Activated CD8-positive, alpha-beta T cell treated with anti-CD3 and anti-CD28 coated beads for 36 hours (primary cell): ENCODE measurements around the gene MYO16. TPM values are rescaled to one million over a fixed set of nuclear protein-coding genes. Genes with fewer than 3 reads are reported as not detected.

Source experiments
- ATAC-seq: fragments of 200-7000 bp; cut with Tn5 transposase; one replicate; pipeline ENCODE4 v1.10.0; 2021; ENCODE audit warnings: mild to moderate bottlenecking, moderate library complexity
- CTCF ChIA-PET: fragments of 350-600 bp; sonication (Branson Sonifier 250); formaldehyde crosslinking; loops from one replicate; lab custom pipeline; 2021; ENCODE audit warnings: antibody characterized with exemption; lab: Charles Lee
- POLR2A ChIA-PET: fragments of 350-600 bp; sonication (Branson Sonifier 250); formaldehyde crosslinking; loops from one replicate; lab custom pipeline; 2021; ENCODE audit warnings: antibody characterized with exemption; lab: Charles Lee
- DNase-seq: peaks from one replicate; pipeline ENCODE4 v3.0.0-alpha.2; 2020
- H3K27ac Mint-ChIP-seq: one replicate; pipeline ENCODE4 v1.8.0; 2021; ENCODE audit warnings: mild to moderate bottlenecking, mixed read lengths
- H3K27me3 Mint-ChIP-seq: one replicate; pipeline ENCODE4 v1.8.0; 2021; ENCODE audit warnings: mixed read lengths
- H3K36me3 Mint-ChIP-seq: one replicate; pipeline ENCODE4 v1.8.0; 2021; ENCODE audit warnings: low read depth, mixed read lengths
- H3K4me1 Mint-ChIP-seq: one replicate; pipeline ENCODE4 v1.8.0; 2021; ENCODE audit warnings: low read depth, mixed read lengths
- H3K4me3 Mint-ChIP-seq: one replicate; pipeline ENCODE4 v1.8.0; 2021; ENCODE audit warnings: mild to moderate bottlenecking, moderate library complexity, mixed read lengths
- H3K9me3 Mint-ChIP-seq: one replicate; pipeline ENCODE4 v1.8.0; 2021; ENCODE audit warnings: mixed read lengths
- intact Hi-C: fragments of 100-400 bp; cut with micrococcal nuclease; formaldehyde crosslinking; loops from one replicate; pipeline ENCODE4 v1.10.0; 2022
- total RNA-seq, 2 experiments: library from RNA; stranded (reverse); gene quantifications; one replicate each; pipeline ENCODE4 v1.2.3, GENCODE V29; 2021
- TF ChIP-seq, protein P1 (sequence below): fragments of 200-600 bp; IDR thresholded peaks from one replicate; pipeline ENCODE4 v1.8.0; 2022; ENCODE audit warnings: antibody characterized with exemption, mild to moderate bottlenecking

The MYO16 gene
- total RNA-seq, 2 experiments from 2014 or later: not detected

DNA sequence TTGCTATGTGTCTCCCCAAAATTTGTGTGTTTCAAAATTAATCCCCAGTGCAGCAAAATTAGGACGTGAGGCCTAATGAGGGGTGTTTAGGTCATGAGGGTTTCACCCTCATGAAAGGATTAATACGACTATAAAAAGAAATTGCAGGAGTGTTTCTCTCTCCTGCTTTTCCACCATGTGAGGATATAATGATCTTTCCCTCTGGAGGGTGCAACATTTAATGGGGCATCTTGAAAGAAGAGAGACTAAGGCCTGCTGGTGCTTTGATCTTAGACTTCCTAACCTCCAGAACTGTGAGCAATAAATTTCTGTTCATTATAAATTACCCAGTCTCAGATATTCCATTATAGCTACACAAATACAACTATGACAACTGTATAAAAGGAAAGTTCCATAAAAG lies 183.2 kb downstream of the MYO16 start:
- no peak overlapping the region for H3K27ac Mint-ChIP-seq
- no peaks in the 10 kb centered on the region for H3K27me3 Mint-ChIP-seq
- H3K36me3 Mint-ChIP-seq: no peaks in the 10 kb centered on the region
- POLR2A ChIA-PET: no interaction called here
- no peak for ATAC-seq
- H3K4me3 Mint-ChIP-seq: no peak overlapping the region
- H3K9me3 Mint-ChIP-seq: no peaks in the 10 kb centered on the region
- TF ChIP-seq, protein P1, sequence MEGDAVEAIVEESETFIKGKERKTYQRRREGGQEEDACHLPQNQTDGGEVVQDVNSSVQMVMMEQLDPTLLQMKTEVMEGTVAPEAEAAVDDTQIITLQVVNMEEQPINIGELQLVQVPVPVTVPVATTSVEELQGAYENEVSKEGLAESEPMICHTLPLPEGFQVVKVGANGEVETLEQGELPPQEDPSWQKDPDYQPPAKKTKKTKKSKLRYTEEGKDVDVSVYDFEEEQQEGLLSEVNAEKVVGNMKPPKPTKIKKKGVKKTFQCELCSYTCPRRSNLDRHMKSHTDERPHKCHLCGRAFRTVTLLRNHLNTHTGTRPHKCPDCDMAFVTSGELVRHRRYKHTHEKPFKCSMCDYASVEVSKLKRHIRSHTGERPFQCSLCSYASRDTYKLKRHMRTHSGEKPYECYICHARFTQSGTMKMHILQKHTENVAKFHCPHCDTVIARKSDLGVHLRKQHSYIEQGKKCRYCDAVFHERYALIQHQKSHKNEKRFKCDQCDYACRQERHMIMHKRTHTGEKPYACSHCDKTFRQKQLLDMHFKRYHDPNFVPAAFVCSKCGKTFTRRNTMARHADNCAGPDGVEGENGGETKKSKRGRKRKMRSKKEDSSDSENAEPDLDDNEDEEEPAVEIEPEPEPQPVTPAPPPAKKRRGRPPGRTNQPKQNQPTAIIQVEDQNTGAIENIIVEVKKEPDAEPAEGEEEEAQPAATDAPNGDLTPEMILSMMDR: no peak
- CTCF ChIA-PET: no interaction called here
- no peak for DNase-seq
- intact Hi-C loops: no loop called here
- H3K4me1 Mint-ChIP-seq: no peaks in the 10 kb centered on the region

DNA sequence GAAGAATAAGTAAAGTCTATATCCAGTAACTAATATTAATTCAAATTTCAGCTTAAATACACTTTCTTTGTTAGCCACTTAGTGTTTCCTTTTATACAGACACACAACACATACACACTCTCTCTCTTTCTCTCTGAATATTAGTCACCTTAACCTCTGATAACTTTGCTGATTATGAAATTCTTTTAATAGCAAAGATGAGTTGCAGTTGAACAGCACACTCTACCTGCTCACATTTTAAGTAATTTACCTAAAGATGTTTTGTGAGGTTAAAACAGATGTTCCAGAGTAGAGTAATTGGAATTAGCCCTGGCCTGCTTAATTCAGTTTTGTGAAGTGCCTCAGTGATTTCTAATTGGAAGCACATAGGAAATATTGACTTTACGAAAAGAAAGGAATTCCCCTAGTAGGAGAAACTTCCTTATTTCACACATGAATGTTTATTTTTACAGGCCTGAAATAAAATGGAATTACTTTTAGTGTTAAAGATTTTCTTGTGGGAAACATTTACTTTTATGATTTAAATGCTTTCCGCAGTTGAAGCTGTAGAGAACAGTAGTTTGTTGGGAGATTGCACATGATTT lies 184.3 kb downstream of the MYO16 start:
- Mint-ChIP-seq H3K36me3 (no peaks in the 10 kb centered on the region), H3K27ac (no peak overlapping the region), H3K9me3 (no peaks in the 10 kb centered on the region), H3K4me3 (no peak overlapping the region), H3K4me1 (no peaks in the 10 kb centered on the region), H3K27me3 (no peaks in the 10 kb centered on the region)
- TF ChIP-seq, protein P1: no peak
- ATAC-seq (no peak), DNase-seq (no peak)
- intact Hi-C loops: no loop called here
- CTCF ChIA-PET: no interaction called here
- POLR2A ChIA-PET: no interaction called here

DNA sequence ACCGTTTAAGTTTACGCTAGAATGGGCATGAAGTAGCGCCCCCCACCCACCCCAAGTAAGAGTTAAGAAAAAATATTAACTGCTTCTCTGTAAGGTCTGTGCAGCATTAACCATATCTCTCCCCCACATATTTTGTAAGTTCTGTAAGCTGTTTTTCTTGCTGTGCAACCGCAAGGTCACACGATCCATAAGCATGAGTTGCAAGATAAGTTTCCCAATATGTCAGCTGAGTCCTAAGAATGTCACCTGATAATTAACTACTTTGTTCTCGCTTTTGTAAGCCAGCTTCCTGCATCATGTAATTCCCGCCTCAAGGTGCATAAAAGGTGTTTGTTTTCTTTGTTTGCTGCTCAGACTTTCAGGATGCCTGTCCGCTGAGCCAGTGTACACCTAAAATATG lies 187.0 kb downstream of the MYO16 start:
- Mint-ChIP-seq H3K4me3 (no peak overlapping the region), H3K4me1 (no peaks in the 10 kb centered on the region), H3K27me3 (no peaks in the 10 kb centered on the region), H3K9me3 (no peaks in the 10 kb centered on the region), H3K27ac (no peak overlapping the region), H3K36me3 (no peaks in the 10 kb centered on the region)
- TF ChIP-seq, protein P1: no peak
- ATAC-seq (no peak), DNase-seq (no peak)
- intact Hi-C loops: no loop called here
- ChIA-PET CTCF (no interaction called here), POLR2A (no interaction called here)

DNA sequence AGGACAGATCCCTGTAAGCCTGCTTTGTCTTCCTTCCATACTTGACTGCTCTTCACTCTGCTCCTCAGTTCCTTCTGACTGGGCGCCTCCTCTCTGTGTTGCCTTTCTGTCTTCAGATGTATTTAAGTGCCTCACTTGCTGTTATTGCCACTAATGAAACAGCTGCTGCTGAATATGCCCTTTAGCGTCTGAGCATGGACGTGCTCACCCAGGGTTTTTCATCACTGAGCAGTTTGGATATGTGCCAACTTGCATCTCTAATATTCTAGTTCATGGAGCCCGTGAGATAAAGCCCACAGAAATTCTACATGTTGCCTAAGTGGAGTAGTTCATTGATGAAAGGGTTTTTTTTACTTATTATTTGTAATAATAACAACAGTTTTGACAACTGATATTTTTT lies 198.2 kb downstream of the MYO16 start:
- Mint-ChIP-seq H3K4me1 (no peaks in the 10 kb centered on the region), H3K27ac (no peak overlapping the region), H3K36me3 (no peaks in the 10 kb centered on the region), H3K27me3 (peaks cover 3% of the 10 kb centered on the region), H3K9me3 (peaks cover 5% of the 10 kb centered on the region), H3K4me3 (no peak overlapping the region)
- TF ChIP-seq, protein P1: no peak
- CTCF ChIA-PET: no interaction called here
- intact Hi-C loops: no loop called here
- ATAC-seq: no peak
- no peak for DNase-seq
- POLR2A ChIA-PET: interaction anchor here (0.6 kb wide), 1 partner anchor 280 kb away, joined by 3 read pairs; no protein-coding TSS in a partner anchor

DNA sequence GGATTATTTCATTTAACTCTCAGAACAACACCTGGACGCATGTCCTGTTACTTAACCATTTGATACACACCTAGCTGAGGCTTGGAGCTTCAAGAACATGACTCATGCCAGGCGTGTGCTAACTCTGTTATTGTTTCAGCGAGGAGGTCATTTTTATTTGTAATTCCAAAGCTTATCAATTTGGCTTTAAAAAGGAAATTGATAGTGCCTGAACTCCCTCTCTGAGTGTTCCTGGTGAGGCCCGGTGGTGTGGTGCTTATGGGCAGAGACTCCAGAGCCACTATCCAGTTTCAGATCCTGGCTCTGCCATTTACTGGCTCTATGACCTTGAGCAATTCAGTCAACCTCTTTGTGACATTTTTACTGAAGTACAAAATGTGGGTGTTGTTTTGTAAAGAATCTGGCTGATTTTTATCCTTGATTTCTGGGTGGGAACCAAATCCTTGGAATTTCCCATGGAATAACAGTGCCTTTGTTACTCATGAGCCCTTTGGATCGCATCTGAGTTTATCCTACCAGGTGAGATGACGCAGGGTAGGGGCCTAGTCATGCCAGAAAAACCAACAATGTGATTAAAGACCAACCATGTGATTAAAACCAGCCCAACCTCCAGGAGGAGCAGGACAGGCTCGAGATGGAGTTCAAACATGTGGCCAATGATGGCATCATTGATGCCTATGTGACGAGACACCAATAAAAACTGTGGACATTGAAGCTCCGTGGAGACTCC lies 198.8 kb downstream of the MYO16 start:
- ATAC-seq (no peak), DNase-seq (no peak)
- no peaks in the 10 kb centered on the region for H3K36me3 Mint-ChIP-seq
- H3K9me3 Mint-ChIP-seq: peaks cover 5% of the 10 kb centered on the region
- no peak overlapping the region for H3K27ac Mint-ChIP-seq
- CTCF ChIA-PET: interaction anchor here (1.0 kb wide), 1 partner anchor 66 kb away, joined by 3 read pairs; no protein-coding TSS in a partner anchor
- POLR2A ChIA-PET: no interaction called here
- intact Hi-C loops: no loop called here
- TF ChIP-seq, protein P1: no peak
- H3K4me3 Mint-ChIP-seq: no peak overlapping the region
- no peaks in the 10 kb centered on the region for H3K4me1 Mint-ChIP-seq
- no peaks in the 10 kb centered on the region for H3K27me3 Mint-ChIP-seq
